Kidney epithelial cell (primary cell): ENCODE measurements around the gene KCNIP4. TPM values are rescaled to one million over a fixed set of nuclear protein-coding genes. Genes with fewer than 3 reads are reported as not detected.

Experiments
- DNase-seq: peaks from one replicate; pipeline ENCODE4 v3.0.0-alpha.2; 2010; ENCODE audit warnings: low read depth
- H3K27me3 ChIP-seq: 2 replicates; pipeline ENCODE4 v1.6.0; 2011; ENCODE audit warnings: low read length; ENCODE audit not compliant: control insufficient read depth, insufficient read depth
- H3K36me3 ChIP-seq: 2 replicates; pipeline ENCODE4 v1.5.1; 2011; ENCODE audit warnings: low read length; ENCODE audit not compliant: control insufficient read depth, insufficient read depth
- H3K4me3 ChIP-seq: 2 replicates; pipeline ENCODE4 v1.5.1; 2011; ENCODE audit warnings: low read depth, mild to moderate bottlenecking, control low read depth, low read length
- total RNA-seq: library from RNA; depleted of rRNA; stranded (reverse); fragments of >200 nt; gene quantifications from 2 replicates; pipeline ENCODE4 v1.2.3, GENCODE V29; 2015
- TF ChIP-seq, protein P1 (sequence below): IDR thresholded peaks from 2 replicates; pipeline ENCODE4 v1.5.1; 2011; ENCODE audit warnings: mild to moderate bottlenecking, moderate library complexity, low read length, control low read depth, inconsistent platforms; ENCODE audit not compliant: insufficient read depth, poor library complexity, severe bottlenecking

Gene KCNIP4
- total RNA-seq, 1 donor from 2014 or later, result 5.5 TPM

DNA sequence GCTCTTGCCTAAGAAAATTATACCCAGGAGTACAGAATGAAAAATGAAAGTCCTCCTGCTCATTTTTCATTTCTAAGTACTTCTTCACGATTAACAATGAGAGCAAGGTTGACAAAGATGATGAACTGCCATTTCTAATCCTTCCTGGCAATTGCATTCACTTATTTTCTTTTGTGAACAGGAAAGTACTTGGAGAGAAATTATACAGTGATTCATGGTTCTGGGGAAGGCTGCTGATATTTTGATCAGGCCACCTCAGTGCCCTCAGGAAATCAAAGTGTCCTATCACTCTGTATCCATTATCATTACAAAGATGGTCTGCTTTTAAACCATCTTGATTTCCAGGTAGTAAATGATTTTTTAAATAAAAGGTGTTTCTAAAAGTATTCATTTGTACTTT lies 780.9 kb downstream of the KCNIP4 start:
- H3K4me3 ChIP-seq, result no peak overlapping the region
- H3K36me3 ChIP-seq, result no peaks in the 10 kb centered on the region
- H3K27me3 ChIP-seq, result no peaks in the 10 kb centered on the region
- TF ChIP-seq, protein P1, sequence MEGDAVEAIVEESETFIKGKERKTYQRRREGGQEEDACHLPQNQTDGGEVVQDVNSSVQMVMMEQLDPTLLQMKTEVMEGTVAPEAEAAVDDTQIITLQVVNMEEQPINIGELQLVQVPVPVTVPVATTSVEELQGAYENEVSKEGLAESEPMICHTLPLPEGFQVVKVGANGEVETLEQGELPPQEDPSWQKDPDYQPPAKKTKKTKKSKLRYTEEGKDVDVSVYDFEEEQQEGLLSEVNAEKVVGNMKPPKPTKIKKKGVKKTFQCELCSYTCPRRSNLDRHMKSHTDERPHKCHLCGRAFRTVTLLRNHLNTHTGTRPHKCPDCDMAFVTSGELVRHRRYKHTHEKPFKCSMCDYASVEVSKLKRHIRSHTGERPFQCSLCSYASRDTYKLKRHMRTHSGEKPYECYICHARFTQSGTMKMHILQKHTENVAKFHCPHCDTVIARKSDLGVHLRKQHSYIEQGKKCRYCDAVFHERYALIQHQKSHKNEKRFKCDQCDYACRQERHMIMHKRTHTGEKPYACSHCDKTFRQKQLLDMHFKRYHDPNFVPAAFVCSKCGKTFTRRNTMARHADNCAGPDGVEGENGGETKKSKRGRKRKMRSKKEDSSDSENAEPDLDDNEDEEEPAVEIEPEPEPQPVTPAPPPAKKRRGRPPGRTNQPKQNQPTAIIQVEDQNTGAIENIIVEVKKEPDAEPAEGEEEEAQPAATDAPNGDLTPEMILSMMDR, result no peak
- no peak for DNase-seq

DNA sequence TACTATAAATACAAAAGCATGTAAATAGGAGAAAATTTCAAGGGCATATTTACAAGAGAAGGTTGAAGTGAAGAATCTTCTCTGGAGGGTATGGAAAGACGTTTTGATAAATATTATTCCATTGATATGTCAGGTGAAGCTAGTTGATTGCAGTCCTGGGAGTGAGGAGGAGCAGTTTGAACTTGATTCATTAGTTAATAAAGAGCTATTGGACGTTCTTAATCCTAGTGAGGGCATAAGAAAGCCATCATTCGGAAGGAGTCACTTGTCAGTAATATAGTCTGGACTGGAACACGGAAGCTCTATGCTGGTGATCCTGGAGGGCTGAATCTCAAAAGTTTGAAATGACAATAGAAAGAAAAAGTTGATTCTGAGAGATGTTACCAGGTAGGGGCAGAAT lies 793.2 kb downstream of the KCNIP4 start:
- TF ChIP-seq, protein P1, result no peak
- H3K27me3 ChIP-seq, result no peaks in the 10 kb centered on the region

DNA sequence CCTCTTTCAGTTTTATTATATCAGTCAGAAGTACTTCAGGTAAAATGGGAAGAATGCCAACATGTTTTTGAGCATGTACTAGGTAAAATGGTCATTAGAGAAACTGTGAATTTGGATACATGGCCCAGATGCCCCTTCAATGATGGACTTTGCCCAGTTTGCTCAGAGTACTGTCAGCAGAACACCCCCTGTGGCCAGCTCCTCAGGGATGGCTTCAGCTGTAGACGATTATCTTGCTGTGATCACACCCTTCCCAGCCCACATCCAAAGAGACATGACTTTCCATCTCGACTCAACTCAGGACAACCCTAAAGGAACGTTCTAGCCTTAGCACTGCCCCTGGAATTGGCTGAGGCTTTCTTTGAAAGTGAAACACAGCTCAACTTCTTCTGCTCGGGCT lies 809.2 kb downstream of the KCNIP4 start:
- Histone ChIP-seq H3K4me3 (no peak overlapping the region), H3K27me3 (no peaks in the 10 kb centered on the region), H3K36me3 (no peaks in the 10 kb centered on the region)
- DNase-seq, result no peak
- TF ChIP-seq, protein P1, result no peak

More for the DNA sequence above, 793.2 kb downstream of the KCNIP4 start:
- no peak for DNase-seq
- no peak overlapping the region for H3K4me3 ChIP-seq
- H3K36me3 ChIP-seq, result no peaks in the 10 kb centered on the region

DNA sequence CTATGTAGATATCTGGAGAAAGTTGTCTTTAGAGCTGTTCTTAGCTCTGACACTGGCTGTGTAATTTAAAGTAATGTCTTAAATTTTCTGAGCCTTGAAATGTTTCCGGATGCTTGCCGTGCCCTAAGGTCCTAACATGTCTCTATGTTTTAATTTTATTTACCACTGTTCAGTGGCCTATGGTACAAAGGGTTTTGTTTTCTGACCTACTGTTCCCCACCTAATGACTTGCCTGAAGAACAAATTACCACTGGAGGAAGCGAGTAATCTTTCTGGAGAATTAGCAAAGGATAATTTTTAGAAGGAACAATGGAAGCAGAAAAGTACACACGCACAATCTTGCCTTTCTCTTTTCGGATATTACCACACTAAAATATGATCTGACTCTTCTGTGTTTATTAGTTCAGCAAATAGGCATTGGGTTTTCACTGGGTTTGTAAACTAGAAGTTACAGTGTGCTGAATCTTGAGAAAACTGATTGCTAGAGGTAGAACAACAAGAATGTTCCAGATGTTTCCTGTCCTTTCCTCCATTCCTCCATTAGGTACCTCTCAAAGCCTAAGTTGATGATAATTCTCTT lies 812.4 kb downstream of the KCNIP4 start:
- H3K4me3 ChIP-seq, result no peak overlapping the region
- DNase-seq, result no peak
- no peaks in the 10 kb centered on the region for H3K36me3 ChIP-seq
- TF ChIP-seq, protein P1, result no peak
- no peaks in the 10 kb centered on the region for H3K27me3 ChIP-seq

DNA sequence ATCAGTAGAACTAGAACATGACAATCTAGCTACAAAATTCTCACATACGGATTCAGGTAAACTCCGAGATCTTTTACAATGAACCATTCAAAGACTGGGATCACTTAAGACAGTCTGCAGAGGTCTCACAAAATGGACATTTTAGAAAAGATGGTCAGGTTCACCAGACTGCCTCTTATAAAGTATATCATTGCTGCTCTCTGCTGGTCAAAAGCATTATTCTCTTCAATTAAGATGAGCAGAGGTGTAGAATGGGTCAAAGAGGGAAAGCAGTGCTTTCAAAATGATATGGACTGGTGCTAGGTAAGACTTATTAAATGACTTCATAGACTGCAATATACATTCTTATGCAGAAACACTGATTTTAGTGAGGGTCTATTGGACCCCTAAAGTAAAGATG lies 813.6 kb downstream of the KCNIP4 start:
- H3K36me3 ChIP-seq, result no peaks in the 10 kb centered on the region
- TF ChIP-seq, protein P1, result peak; percentile 26
- no peak overlapping the region for H3K4me3 ChIP-seq
- DNase-seq, result no peak
- H3K27me3 ChIP-seq, result no peaks in the 10 kb centered on the region

DNA sequence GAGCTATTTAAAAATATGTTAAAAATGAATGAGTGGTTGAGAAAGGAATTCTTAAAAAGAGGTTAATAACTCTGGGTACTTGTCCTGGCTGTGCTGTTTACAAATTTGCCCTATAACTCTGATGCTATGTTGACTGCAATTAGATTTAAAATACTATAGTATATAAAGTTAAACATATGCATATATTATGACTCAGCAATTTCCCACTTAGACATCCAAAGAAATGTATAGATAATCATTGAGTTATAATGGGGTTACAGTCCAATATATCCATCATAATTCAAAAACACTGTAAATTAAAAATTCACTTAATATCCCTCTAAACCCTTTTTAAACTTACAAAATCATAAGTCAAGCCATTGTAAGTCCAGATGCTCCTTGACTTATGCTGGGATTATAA lies 818.0 kb downstream of the KCNIP4 start:
- no peak for DNase-seq
- Histone ChIP-seq H3K36me3 (no peaks in the 10 kb centered on the region), H3K4me3 (no peak overlapping the region), H3K27me3 (no peaks in the 10 kb centered on the region)
- TF ChIP-seq, protein P1, result no peak
